OCI-LY7 (cell line): ENCODE measurements around the gene FSIP1. TPM values are rescaled to one million over a fixed set of nuclear protein-coding genes. Genes with fewer than 3 reads are reported as not detected.

Source experiments
- BruUV-seq: library from RNA; stranded (reverse); fragments of 400-500 nt; replicated peaks from 2 replicates; lab custom pipeline; 2021; lab: Mats Ljungman, UMichigan
- CTCF ChIA-PET: fragments of 300-600 bp; sonication (Branson Sonifier 250); formaldehyde crosslinking; loops from one replicate; lab custom pipeline; 2022; ENCODE audit warnings: antibody characterized with exemption; ENCODE audit not compliant: unreplicated experiment; lab: Charles Lee
- POLR2A ChIA-PET: fragments of 300-600 bp; sonication (Branson Sonifier 250); formaldehyde crosslinking; loops from one replicate; lab custom pipeline; 2022; ENCODE audit warnings: antibody characterized with exemption; lab: Charles Lee
- DNase-seq: peaks from one replicate; pipeline ENCODE4 v3.0.0-alpha.2; 2015; ENCODE audit warnings: low spot score
- H2AFZ ChIP-seq: fragments of 200-600 bp; sonication (generic), shearing (Covaris generic); 2 replicates; pipeline ENCODE4 v1.6.1; 2014; ENCODE audit warnings: mild to moderate bottlenecking, antibody characterized with exemption, low read length, moderate library complexity
- H3K27ac ChIP-seq: fragments of 200-600 bp; sonication (generic); 2 replicates; pipeline ENCODE4 v1.5.1; 2014; ENCODE audit warnings: mixed run types, low read depth, mild to moderate bottlenecking, moderate library complexity, low read length, inconsistent platforms; ENCODE audit not compliant: poor library complexity, severe bottlenecking
- H3K36me3 ChIP-seq: fragments of 200-600 bp; sonication (generic); 2 replicates; pipeline ENCODE4 v1.6.1; 2014; ENCODE audit warnings: mild to moderate bottlenecking, antibody characterized with exemption, low read length, moderate library complexity, mixed read lengths; ENCODE audit not compliant: insufficient read depth
- H3K4me1 ChIP-seq: fragments of 200-600 bp; sonication (generic); 2 replicates; pipeline ENCODE4 v1.5.1; 2014; ENCODE audit warnings: mild to moderate bottlenecking, low read length; ENCODE audit not compliant: insufficient read depth, poor library complexity, severe bottlenecking
- H3K4me2 ChIP-seq: fragments of 200-600 bp; sonication (generic); 2 replicates; pipeline ENCODE4 v1.6.1; 2014; ENCODE audit warnings: mild to moderate bottlenecking, low read length
- H3K4me3 ChIP-seq: fragments of 200-600 bp; sonication (generic); 2 replicates; pipeline ENCODE4 v1.5.1; 2014; ENCODE audit warnings: mild to moderate bottlenecking, low read depth, low read length; ENCODE audit not compliant: poor library complexity, severe bottlenecking
- H3K79me2 ChIP-seq: fragments of 200-600 bp; sonication (generic); 2 replicates; pipeline ENCODE4 v1.6.1; 2016; ENCODE audit warnings: low read depth, mild to moderate bottlenecking, low read length, moderate library complexity, mixed read lengths; ENCODE audit not compliant: insufficient read depth
- H3K9me2 ChIP-seq: fragments of 200-600 bp; sonication (generic); 2 replicates; pipeline ENCODE4 v1.6.1; 2016; ENCODE audit warnings: mild to moderate bottlenecking, low read length, mixed read lengths; ENCODE audit not compliant: insufficient read depth
- H3K9me3 ChIP-seq: fragments of 200-600 bp; sonication (generic); 2 replicates; pipeline ENCODE4 v1.6.1; 2014; ENCODE audit warnings: mild to moderate bottlenecking, mixed run types, low read length, mixed read lengths
- H4K20me1 ChIP-seq: fragments of 200-600 bp; sonication (generic); 2 replicates; pipeline ENCODE4 v1.6.1; 2014; ENCODE audit warnings: mild to moderate bottlenecking, antibody characterized with exemption, low read length, moderate library complexity, mixed read lengths; ENCODE audit not compliant: insufficient read depth
- CTCF ChIP-seq: fragments of 200-600 bp; sonication (generic); conservative IDR thresholded peaks from 2 replicates; pipeline ENCODE4 v1.5.1; 2014; ENCODE audit warnings: mild to moderate bottlenecking, antibody characterized with exemption, low read length, moderate library complexity, mixed read lengths
- EZH2phosphoT487 ChIP-seq: fragments of 200-600 bp; sonication (generic); IDR thresholded peaks from 2 replicates; pipeline ENCODE4 v1.6.1; 2018; ENCODE audit warnings: low read depth, borderline replicate concordance, mild to moderate bottlenecking, mixed run types, antibody characterized with exemption, low read length, moderate library complexity, mixed read lengths
- intact Hi-C: fragments of 100-400 bp; cut with micrococcal nuclease; formaldehyde crosslinking; loops from one replicate; pipeline ENCODE4 v1.10.0; 2022; ENCODE audit not compliant: unreplicated experiment
- total RNA-seq, 2 experiments: library from RNA; depleted of rRNA in 1 of 2; stranded (reverse); fragments of >200 nt in 1 of 2; shearing (Covaris generic) in 1 of 2; gene quantifications; 2 replicates each; pipeline ENCODE4 v1.2.3, GENCODE V29; 2014 to 2022

FSIP1 gene
- total RNA-seq, 2 experiments from 2014 or later = 0.28 to 0.65 TPM

GRCh38 chr15:39574427-39574826 is 208.2 kb downstream of the FSIP1 start:
- Histone ChIP-seq H3K9me3 (no peaks in the 10 kb centered on the region), H3K27ac (no peak overlapping the region), H2AFZ (no peak overlapping the region), H3K4me3 (no peak overlapping the region), H3K36me3 (no peaks in the 10 kb centered on the region), H3K79me2 (no peaks in the 10 kb centered on the region), H4K20me1 (no peaks in the 10 kb centered on the region), H3K9me2 (no peaks in the 10 kb centered on the region), H3K4me2 (no peak overlapping the region), H3K4me1 (no peaks in the 10 kb centered on the region)
- intact Hi-C loops = no loop called here
- CTCF ChIA-PET = no interaction called here
- POLR2A ChIA-PET = no interaction called here
- no peak for TF ChIP-seq EZH2phosphoT487
- no peak for TF ChIP-seq CTCF
- BruUV-seq = no TSS peak
- no peak for DNase-seq

- TF ChIP-seq EZH2phosphoT487 (no peak), CTCF (no peak)
- Histone ChIP-seq H3K9me2 (no peaks in the 10 kb centered on the region), H3K4me2 (no peak overlapping the region), H2AFZ (no peak overlapping the region), H3K79me2 (no peaks in the 10 kb centered on the region), H3K9me3 (no peaks in the 10 kb centered on the region), H3K27ac (no peak overlapping the region), H3K4me1 (no peaks in the 10 kb centered on the region), H4K20me1 (no peaks in the 10 kb centered on the region), H3K4me3 (no peak overlapping the region), H3K36me3 (no peaks in the 10 kb centered on the region)
- no peak for DNase-seq
- ChIA-PET CTCF (no interaction called here), POLR2A (interaction anchor here (0.6 kb wide), 1 partner anchor 209 kb away, joined by 3 read pairs; no protein-coding TSS in a partner anchor)
- no TSS peak for BruUV-seq
- intact Hi-C loops = no loop called here
Observed at GRCh38 chr15:39573844-39574243, 208.8 kb downstream of the FSIP1 start.

GRCh38 chr15:39573287-39573686 is 209.4 kb downstream of the FSIP1 start:
- intact Hi-C loops = no loop called here

More at GRCh38 chr15:39573287-39573686, 209.4 kb downstream of the FSIP1 start:
- Histone ChIP-seq H3K4me3 (no peak overlapping the region), H3K79me2 (no peaks in the 10 kb centered on the region), H3K4me1 (no peaks in the 10 kb centered on the region), H3K4me2 (no peak overlapping the region), H3K36me3 (no peaks in the 10 kb centered on the region), H3K9me2 (no peaks in the 10 kb centered on the region), H3K9me3 (no peaks in the 10 kb centered on the region), H2AFZ (no peak overlapping the region), H3K27ac (no peak overlapping the region), H4K20me1 (no peaks in the 10 kb centered on the region)
- POLR2A ChIA-PET = no interaction called here
- no peak for TF ChIP-seq EZH2phosphoT487
- TF ChIP-seq CTCF = no peak
- DNase-seq = no peak
- CTCF ChIA-PET = no interaction called here
- no TSS peak for BruUV-seq
